ENCODE data around the gene OR5K2. TPM values are rescaled to one million over a fixed set of nuclear protein-coding genes. Genes with fewer than 3 reads are reported as not detected.

OR5K2 gene
- total and polyA plus RNA-seq, 10 of the 15 experiments (the other 5 are each of a cell fraction or from before 2014, with no cell fraction given) = 0.12 TPM; not detected in 9

DNA sequence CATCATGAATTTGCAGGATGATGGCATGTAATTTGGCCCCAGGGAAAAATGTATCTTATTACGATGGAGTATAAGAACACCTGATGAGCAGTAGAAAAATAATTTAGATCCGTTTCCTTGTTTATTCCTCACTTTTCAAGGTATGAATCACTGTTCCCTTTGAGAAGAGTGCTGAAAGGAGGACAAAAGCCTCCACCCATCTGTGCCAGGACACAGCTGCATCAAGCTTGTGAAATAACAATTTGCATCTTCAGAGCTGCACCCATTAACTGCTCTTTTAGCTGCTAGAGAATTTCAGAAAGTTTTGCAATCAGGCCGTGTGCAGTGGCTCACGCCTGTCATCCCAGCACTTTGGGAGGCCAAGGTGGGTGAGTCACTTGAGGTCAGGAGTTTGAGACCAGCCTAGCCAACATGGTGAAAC lies 15.6 kb downstream of the OR5K2 start (continued):
- TF ChIP-seq, protein P1, sequence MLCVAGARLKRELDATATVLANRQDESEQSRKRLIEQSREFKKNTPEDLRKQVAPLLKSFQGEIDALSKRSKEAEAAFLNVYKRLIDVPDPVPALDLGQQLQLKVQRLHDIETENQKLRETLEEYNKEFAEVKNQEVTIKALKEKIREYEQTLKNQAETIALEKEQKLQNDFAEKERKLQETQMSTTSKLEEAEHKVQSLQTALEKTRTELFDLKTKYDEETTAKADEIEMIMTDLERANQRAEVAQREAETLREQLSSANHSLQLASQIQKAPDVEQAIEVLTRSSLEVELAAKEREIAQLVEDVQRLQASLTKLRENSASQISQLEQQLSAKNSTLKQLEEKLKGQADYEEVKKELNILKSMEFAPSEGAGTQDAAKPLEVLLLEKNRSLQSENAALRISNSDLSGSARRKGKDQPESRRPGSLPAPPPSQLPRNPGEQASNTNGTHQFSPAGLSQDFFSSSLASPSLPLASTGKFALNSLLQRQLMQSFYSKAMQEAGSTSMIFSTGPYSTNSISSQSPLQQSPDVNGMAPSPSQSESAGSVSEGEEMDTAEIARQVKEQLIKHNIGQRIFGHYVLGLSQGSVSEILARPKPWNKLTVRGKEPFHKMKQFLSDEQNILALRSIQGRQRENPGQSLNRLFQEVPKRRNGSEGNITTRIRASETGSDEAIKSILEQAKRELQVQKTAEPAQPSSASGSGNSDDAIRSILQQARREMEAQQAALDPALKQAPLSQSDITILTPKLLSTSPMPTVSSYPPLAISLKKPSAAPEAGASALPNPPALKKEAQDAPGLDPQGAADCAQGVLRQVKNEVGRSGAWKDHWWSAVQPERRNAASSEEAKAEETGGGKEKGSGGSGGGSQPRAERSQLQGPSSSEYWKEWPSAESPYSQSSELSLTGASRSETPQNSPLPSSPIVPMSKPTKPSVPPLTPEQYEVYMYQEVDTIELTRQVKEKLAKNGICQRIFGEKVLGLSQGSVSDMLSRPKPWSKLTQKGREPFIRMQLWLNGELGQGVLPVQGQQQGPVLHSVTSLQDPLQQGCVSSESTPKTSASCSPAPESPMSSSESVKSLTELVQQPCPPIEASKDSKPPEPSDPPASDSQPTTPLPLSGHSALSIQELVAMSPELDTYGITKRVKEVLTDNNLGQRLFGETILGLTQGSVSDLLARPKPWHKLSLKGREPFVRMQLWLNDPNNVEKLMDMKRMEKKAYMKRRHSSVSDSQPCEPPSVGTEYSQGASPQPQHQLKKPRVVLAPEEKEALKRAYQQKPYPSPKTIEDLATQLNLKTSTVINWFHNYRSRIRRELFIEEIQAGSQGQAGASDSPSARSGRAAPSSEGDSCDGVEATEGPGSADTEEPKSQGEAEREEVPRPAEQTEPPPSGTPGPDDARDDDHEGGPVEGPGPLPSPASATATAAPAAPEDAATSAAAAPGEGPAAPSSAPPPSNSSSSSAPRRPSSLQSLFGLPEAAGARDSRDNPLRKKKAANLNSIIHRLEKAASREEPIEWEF (IDR thresholded peaks at IDR 0.05; ENCODE audit: insufficient replicate concordance, low read depth, low read length) = no peak
- no peak for TF ChIP-seq POLR2A (IDR thresholded peaks at IDR 0.05; ENCODE audit: low read depth, low read length)
- no peak for TF ChIP-seq PAX8 (IDR thresholded peaks at IDR 0.05)
- TF ChIP-seq SUPT20H (IDR thresholded peaks at IDR 0.05; ENCODE audit: borderline replicate concordance, control insufficient read depth, low read depth, low read length) = no peak
- no peak for TF ChIP-seq ZNF274 (IDR thresholded peaks at IDR 0.05; ENCODE audit: insufficient read depth, insufficient read length)
- TF ChIP-seq DPF2 (IDR thresholded peaks at IDR 0.05) = no peak
- no peak for TF ChIP-seq RUNX3 (IDR thresholded peaks at IDR 0.05; ENCODE audit: low read length)

DNA sequence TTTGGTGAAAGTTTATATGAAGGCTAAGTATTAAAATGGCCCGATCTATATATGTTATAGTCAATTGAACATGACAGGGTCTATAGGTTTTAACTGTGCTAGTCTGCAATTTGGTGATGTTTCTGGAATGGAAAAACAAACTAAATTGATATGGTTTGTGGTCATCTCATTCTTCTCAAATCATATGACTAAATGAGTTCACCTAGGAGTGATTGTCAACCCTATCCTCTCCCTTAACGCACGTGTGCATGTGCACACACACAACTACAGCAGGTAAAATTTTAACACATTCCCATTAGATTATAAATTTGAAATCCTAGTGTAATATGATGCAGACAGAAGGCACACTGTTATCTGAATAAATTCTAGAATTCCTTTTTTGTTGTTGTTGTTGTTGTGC lies 16.3 kb downstream of the OR5K2 start:
- no peaks in the 10 kb centered on the region for H3K27me3 ChIP-seq (replicated peaks in 1 of 2; ENCODE audit: control insufficient read depth in 2 of 2, insufficient read depth in 2 of 2, low read length in 1 of 2)
- CTCF ChIA-PET = interaction anchor here (0.6 to 1.1 kb wide), 2 partner anchors 9 to 155 kb away, joined by 3 read pairs; no protein-coding TSS in a partner anchor
- H3K9ac ChIP-seq (ENCODE audit: control insufficient read depth, insufficient read depth, low read length) = no peak overlapping the region
- no peaks in the 10 kb centered on the region for H3K9me3 ChIP-seq (replicated peaks; ENCODE audit: control insufficient read depth, insufficient read depth, low read length)
- peaks cover 21% of the 10 kb centered on the region for H3K79me2 ChIP-seq (ENCODE audit: control insufficient read depth, insufficient read depth, low read length)
- FAIRE-seq (no peak), DNase-seq (ENCODE audit: low read depth, low spot score) (no peak), ATAC-seq (no peak)
- BruUV-seq (replicated peaks) = no TSS peak
- H3K4me2 ChIP-seq (ENCODE audit: control insufficient read depth, insufficient read depth) = no peak overlapping the region
- H3K27ac ChIP-seq (ENCODE audit: control insufficient read depth, insufficient read depth) = no peak overlapping the region
- RAD21 ChIA-PET (ENCODE audit: unreplicated experiment) = no interaction called here
- SMC1A ChIA-PET (ENCODE audit: uncharacterized antibody, unreplicated experiment) = interaction anchor here (0.6 to 1.7 kb wide), 2 partner anchors 52 to 473 kb away, joined by 3 to 4 read pairs; no protein-coding TSS in a partner anchor
- in situ Hi-C loops (cut with MboI) (loop anchor here (10.0 kb wide), 1 partner anchor 479 kb away; the partner anchor contains the start of gene GABRR3), intact Hi-C loops (cut with micrococcal nuclease; ENCODE audit: unreplicated experiment) (no loop called here)
- 100% methylated on average over 3 of the region's 3 CpGs for WGBS (ENCODE audit: insufficient coverage, insufficient replicate concordance, low lambda C conversion rate, missing lambda C conversion rate)
- no peaks in the 10 kb centered on the region for H4K20me1 ChIP-seq (ENCODE audit: control insufficient read depth, insufficient read depth)
- POLR2A ChIA-PET = no interaction called here
- peaks cover 0 to 20% of the 10 kb centered on the region in 2 experiments for H3K36me3 ChIP-seq (ENCODE audit: control insufficient read depth in 2 of 2, insufficient read depth in 2 of 2, low read length in 1 of 2)
- H2AFZ ChIP-seq (ENCODE audit: control insufficient read depth, low read depth, low read length) = no peak overlapping the region
- H3K4me1 ChIP-seq (ENCODE audit: control insufficient read depth, insufficient read depth, low read length) = no peaks in the 10 kb centered on the region
- no peak overlapping the region for H3K4me3 ChIP-seq
- TF ChIP-seq, protein P2, sequence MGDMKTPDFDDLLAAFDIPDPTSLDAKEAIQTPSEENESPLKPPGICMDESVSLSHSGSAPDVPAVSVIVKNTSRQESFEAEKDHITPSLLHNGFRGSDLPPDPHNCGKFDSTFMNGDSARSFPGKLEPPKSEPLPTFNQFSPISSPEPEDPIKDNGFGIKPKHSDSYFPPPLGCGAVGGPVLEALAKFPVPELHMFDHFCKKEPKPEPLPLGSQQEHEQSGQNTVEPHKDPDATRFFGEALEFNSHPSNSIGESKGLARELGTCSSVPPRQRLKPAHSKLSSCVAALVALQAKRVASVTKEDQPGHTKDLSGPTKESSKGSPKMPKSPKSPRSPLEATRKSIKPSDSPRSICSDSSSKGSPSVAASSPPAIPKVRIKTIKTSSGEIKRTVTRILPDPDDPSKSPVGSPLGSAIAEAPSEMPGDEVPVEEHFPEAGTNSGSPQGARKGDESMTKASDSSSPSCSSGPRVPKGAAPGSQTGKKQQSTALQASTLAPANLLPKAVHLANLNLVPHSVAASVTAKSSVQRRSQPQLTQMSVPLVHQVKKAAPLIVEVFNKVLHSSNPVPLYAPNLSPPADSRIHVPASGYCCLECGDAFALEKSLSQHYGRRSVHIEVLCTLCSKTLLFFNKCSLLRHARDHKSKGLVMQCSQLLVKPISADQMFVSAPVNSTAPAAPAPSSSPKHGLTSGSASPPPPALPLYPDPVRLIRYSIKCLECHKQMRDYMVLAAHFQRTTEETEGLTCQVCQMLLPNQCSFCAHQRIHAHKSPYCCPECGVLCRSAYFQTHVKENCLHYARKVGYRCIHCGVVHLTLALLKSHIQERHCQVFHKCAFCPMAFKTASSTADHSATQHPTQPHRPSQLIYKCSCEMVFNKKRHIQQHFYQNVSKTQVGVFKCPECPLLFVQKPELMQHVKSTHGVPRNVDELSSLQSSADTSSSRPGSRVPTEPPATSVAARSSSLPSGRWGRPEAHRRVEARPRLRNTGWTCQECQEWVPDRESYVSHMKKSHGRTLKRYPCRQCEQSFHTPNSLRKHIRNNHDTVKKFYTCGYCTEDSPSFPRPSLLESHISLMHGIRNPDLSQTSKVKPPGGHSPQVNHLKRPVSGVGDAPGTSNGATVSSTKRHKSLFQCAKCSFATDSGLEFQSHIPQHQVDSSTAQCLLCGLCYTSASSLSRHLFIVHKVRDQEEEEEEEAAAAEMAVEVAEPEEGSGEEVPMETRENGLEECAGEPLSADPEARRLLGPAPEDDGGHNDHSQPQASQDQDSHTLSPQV (IDR thresholded peaks at IDR 0.05) = no peak
- TF ChIP-seq ESRRA (IDR thresholded peaks at IDR 0.05; ENCODE audit: low read length) = no peak
- no peak for TF ChIP-seq JUND (IDR thresholded peaks at IDR 0.05; ENCODE audit: low read depth, low read length)
- no peak for TF ChIP-seq FOXM1 (IDR thresholded peaks at IDR 0.05; ENCODE audit: low read depth, low read length)
- TF ChIP-seq SREBF2 (IDR thresholded peaks at IDR 0.05; ENCODE audit: low read length) = no peak
- TF ChIP-seq CHD4 (IDR thresholded peaks at IDR 0.05) = no peak
- TF ChIP-seq ASH2L (IDR thresholded peaks at IDR 0.05; ENCODE audit: borderline replicate concordance, low read depth) = no peak

All from GM12878 (cell line).